ENCODE measurements around the gene GAS7. TPM values are rescaled to one million over a fixed set of nuclear protein-coding genes. Genes with fewer than 3 reads are reported as not detected.

GAS7 gene
- total and polyA plus RNA-seq, 9 of the 15 experiments (the other 6 are each of a cell fraction or from before 2014, with no cell fraction given) = 0.11 to 0.33 TPM; not detected in 7

- intact Hi-C loops (cut with micrococcal nuclease) (no loop called here), in situ Hi-C loops (cut with MboI) (no loop called here)
- ChIA-PET CTCF (ENCODE audit: low intra/inter-chr PET ratio) (no interaction called here), POLR2A (no interaction called here)
- BruUV-seq (replicated peaks) = no TSS peak
- Histone ChIP-seq H3K9ac (ENCODE audit: insufficient read depth in 1 of 2, low read depth in 2 of 2, low read length in 2 of 2) (no peak overlapping the region), H3K4me2 (ENCODE audit: insufficient read depth, low read length) (no peak overlapping the region), H3K4me1 (replicated peaks in 1 of 2; ENCODE audit: control insufficient read depth in 2 of 2, insufficient read depth in 2 of 2, low read length in 2 of 2) (no peaks in the 10 kb centered on the region), H3K36me3 (ENCODE audit: control insufficient read depth, insufficient read depth, low read length) (no peaks in the 10 kb centered on the region), H2AFZ (ENCODE audit: low read depth, low read length) (no peak overlapping the region), H3K4me3 (no peak overlapping the region), H3K27ac (ENCODE audit: extremely low read depth, low read depth, low read length) (no peak overlapping the region), H3K9me3 (replicated peaks; ENCODE audit: control insufficient read depth, insufficient read depth, low read depth, low read length) (no peaks in the 10 kb centered on the region), H3K27me3 (ENCODE audit: control insufficient read depth in 2 of 2, insufficient read depth in 2 of 2, low read length in 2 of 2) (peaks cover 0 to 4% of the 10 kb centered on the region in 2 experiments; a peak in 1 of 5 replicates), H3K79me2 (ENCODE audit: control insufficient read depth, insufficient read depth, low read length) (no peaks in the 10 kb centered on the region), H4K20me1 (replicated peaks; ENCODE audit: control insufficient read depth, insufficient read depth, low read length) (no peaks in the 10 kb centered on the region), H3K9me1 (ENCODE audit: control insufficient read depth, insufficient read depth, low read length) (no peaks in the 10 kb centered on the region)
- WGBS (ENCODE audit: insufficient coverage, low coverage, missing lambda C conversion rate) = 0% methylated on average over 1 of the region's 1 CpG
- FAIRE-seq (no peak), DNase-seq (ENCODE audit: extremely low read depth in 1 of 4, low spot score in 3 of 4) (no peak), ATAC-seq (no peak)
- TF ChIP-seq POLR3G (IDR thresholded peaks at IDR 0.05; ENCODE audit: extremely low read depth, insufficient read length, insufficient replicate concordance) = no peak
- TF ChIP-seq XRCC3 (IDR thresholded peaks at IDR 0.05) = no peak
- TF ChIP-seq, protein P1, sequence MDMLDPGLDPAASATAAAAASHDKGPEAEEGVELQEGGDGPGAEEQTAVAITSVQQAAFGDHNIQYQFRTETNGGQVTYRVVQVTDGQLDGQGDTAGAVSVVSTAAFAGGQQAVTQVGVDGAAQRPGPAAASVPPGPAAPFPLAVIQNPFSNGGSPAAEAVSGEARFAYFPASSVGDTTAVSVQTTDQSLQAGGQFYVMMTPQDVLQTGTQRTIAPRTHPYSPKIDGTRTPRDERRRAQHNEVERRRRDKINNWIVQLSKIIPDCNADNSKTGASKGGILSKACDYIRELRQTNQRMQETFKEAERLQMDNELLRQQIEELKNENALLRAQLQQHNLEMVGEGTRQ (CRISPR knock-in tag; IDR thresholded peaks at IDR 0.05) = no peak
- TF ChIP-seq THAP7 (CRISPR knock-in tag; IDR thresholded peaks at IDR 0.05) = no peak
- peak; percentile 34 for TF ChIP-seq ZNF146 (CRISPR knock-in tag; IDR thresholded peaks at IDR 0.05; ENCODE audit: unreplicated experiment)
- no peak for TF ChIP-seq ZBTB49 (CRISPR knock-in tag; IDR thresholded peaks at IDR 0.05; ENCODE audit: borderline replicate concordance)
- TF ChIP-seq ATF2 (CRISPR knock-in tag; IDR thresholded peaks at IDR 0.05) = no peak
- TF ChIP-seq ZNF507 (tag; conservative IDR thresholded peaks at IDR 0.05) = no peak
- no peak for TF ChIP-seq TEAD2 (tag; IDR thresholded peaks at IDR 0.05)
- no peak for TF ChIP-seq ZNF175 (CRISPR knock-in tag; IDR thresholded peaks at IDR 0.05; ENCODE audit: low read depth)
- TF ChIP-seq JUNB (CRISPR knock-in tag; conservative IDR thresholded peaks at IDR 0.05) = no peak
- TF ChIP-seq RBM25 (IDR thresholded peaks at IDR 0.05; ENCODE audit: low read depth, low read length, severe bottlenecking) = peak; percentile 8
- TF ChIP-seq TSHZ1 (CRISPR knock-in tag; IDR thresholded peaks at IDR 0.05) = no peak
- TF ChIP-seq DPF2 (IDR thresholded peaks at IDR 0.05) = no peak
- no peak for TF ChIP-seq ZNF316 (IDR thresholded peaks at IDR 0.05)
These were observed 259.6 kb downstream of the GAS7 start for GRCh38 chr17:9938764-9939163.
